ENCODE measurements around the gene TBRG1.
"Not testable (repeated sequence)": the region's sequence is repeated elsewhere in the genome, so short reads cannot be mapped to it uniquely, and the experiment has no call there.

TBRG1 gene, protein sequence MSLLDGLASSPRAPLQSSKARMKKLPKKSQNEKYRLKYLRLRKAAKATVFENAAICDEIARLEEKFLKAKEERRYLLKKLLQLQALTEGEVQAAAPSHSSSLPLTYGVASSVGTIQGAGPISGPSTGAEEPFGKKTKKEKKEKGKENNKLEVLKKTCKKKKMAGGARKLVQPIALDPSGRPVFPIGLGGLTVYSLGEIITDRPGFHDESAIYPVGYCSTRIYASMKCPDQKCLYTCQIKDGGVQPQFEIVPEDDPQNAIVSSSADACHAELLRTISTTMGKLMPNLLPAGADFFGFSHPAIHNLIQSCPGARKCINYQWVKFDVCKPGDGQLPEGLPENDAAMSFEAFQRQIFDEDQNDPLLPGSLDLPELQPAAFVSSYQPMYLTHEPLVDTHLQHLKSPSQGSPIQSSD

GRCh38 chr11:124622531-124623451 is at the start of gene TBRG1:
Gene TBRG1, plus strand, starts transcription at chr11:124622864. Its CDS starts 220 bp downstream, at chr11:124623084.
- FAIRE-seq, result no peak
- peak; percentile 85 for DNase-seq (ENCODE audit: low spot score)

- DNase-seq (ENCODE audit: low spot score) (no peak), FAIRE-seq (no peak)
Measured at GRCh38 chr11:124577716-124578427, 44.8 kb upstream of the TBRG1 start.

DNA sequence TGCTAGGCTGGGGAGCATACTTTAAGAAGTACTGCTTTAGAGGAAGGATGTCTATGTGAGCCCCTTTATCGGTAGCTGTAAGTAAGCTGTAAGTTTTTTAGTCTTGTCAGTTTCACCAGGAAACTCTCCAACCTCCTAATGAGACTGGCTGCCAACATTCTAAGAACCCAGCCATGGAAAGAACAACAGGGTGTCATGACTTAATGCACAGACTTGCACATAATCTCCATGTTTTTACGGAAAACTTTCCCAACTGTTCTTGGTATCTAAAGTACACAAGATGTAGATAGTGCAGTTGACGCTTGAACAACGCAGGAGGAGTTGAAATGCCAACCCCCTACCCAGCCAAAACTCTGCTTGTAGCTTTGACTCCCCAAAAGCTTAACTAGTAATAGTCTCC is 43.9 kb upstream of the TBRG1 start:
- DNase-seq (ENCODE audit: low spot score) (no peak), FAIRE-seq (no peak)

GRCh38 chr11:124581817-124582216 is 40.8 kb upstream of the TBRG1 start:
- DNase-seq (ENCODE audit: low spot score) (no peak), FAIRE-seq (no peak)

- DNase-seq (ENCODE audit: low spot score) (no peak), FAIRE-seq (no peak)
Measured at GRCh38 chr11:124582565-124582964, 40.1 kb upstream of the TBRG1 start.

GRCh38 chr11:124583781-124584180 is 38.9 kb upstream of the TBRG1 start:
- FAIRE-seq (no peak), DNase-seq (ENCODE audit: low spot score) (no peak)

DNA sequence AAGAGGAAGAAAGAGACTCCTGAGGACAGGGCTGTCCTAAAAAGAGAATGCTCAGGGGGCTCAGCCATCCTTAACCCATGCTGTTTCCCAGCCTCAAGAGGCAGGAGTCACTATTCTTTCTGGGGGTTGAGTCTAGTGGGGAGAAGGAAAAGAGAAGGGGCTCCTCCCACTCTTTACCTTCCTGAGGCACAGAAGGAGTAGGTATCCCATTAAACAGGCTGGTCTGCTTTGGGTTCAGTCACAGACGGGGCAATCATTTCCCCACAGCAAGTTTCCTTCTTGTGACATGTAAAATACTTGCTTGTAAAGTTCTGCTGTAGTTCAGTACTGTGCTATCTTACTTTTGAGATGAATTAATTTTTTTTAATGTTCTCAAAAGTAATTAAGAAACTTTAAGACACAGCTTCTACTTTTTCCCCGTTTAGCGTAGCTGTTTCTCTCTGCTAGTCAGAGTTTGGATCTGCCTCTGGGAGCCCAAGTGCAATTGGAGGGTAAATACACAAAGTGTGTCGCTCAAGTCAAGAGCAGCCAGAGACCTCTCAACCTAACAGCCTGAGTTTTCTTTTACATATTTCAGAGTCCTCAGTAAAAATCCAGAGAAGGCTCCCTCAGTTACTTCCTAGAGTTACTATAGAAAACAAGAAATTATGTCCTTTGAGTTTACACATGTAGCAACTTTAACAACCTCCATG is 37.8 kb upstream of the TBRG1 start:
- no peak for FAIRE-seq
- DNase-seq (ENCODE audit: low spot score), result no peak

DNA sequence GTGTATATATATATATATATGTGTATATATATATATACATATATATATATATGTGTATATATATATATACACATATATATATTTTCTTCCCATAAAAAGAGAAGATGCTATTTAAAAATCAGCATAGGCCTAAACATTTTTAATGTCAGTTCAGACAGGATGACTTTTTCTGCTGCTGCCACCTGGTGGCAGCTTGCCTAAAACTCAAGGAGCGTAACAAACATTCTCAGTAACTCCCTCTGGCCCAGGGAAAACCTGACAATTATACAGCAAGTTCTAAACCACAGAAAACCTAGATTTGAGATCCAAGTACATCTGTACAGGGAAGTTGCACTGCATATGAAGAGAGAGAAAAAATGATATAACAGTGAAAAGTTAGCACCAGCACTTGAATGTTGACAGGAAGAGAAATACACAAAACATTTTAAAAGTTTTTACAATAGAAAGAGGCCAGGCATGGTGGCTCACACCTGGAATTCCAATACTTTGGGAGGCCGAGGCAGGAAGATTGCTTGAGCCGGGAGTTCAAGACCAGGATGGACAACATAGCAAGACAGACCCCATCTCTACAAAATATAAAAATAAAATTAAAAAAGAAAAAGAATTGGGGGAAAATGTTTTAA is 36.3 kb upstream of the TBRG1 start:
- peak; percentile 35 for DNase-seq (ENCODE audit: low spot score)
- no peak for FAIRE-seq

DNA sequence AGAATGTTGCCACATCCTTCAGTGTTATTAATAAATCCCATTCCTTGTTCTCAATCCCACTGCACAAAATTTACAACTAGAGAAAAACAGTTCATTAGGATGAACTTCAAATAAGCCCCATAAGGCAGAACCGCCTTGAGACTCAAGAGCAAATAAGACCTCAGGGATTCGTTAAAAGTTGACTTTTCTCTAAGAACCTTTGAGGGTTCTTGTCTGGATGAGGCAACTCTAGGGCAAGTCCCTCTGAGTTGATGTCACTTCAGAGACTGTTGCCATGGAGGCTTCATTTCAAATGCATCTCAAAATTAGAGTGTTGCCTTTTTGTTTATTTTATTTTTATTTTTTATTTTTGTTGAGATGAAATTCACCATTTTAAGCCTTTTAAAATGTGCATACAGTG is 31.2 kb upstream of the TBRG1 start:
- DNase-seq (ENCODE audit: low spot score) (no peak), FAIRE-seq (no peak)

GRCh38 chr11:124592627-124593026 is 30.0 kb upstream of the TBRG1 start:
- DNase-seq (ENCODE audit: low spot score) (no peak), FAIRE-seq (no peak)

GRCh38 chr11:124595302-124595701 is 27.4 kb upstream of the TBRG1 start:
- FAIRE-seq (no peak), DNase-seq (ENCODE audit: low spot score) (no peak)

DNA sequence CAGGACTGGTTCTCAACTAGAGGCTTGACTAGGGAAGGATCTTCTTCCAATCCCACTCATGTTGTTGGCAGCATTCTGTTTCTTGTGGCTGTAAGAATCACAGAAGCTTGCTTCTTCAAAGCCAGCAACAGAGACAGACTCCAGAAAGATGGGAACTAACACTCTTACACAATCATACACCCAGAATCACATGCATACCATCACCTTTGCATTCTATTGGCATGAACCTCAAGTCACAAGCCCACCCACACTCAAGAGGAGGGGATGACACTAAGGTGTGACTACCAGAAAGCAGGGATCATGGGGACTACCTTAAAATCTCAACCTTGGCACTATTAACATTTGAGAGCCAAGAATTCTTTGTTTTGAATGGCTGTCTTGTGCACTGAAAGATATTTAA is 25.0 kb upstream of the TBRG1 start:
- no peak for DNase-seq (ENCODE audit: low spot score)
- FAIRE-seq, result no peak

DNA sequence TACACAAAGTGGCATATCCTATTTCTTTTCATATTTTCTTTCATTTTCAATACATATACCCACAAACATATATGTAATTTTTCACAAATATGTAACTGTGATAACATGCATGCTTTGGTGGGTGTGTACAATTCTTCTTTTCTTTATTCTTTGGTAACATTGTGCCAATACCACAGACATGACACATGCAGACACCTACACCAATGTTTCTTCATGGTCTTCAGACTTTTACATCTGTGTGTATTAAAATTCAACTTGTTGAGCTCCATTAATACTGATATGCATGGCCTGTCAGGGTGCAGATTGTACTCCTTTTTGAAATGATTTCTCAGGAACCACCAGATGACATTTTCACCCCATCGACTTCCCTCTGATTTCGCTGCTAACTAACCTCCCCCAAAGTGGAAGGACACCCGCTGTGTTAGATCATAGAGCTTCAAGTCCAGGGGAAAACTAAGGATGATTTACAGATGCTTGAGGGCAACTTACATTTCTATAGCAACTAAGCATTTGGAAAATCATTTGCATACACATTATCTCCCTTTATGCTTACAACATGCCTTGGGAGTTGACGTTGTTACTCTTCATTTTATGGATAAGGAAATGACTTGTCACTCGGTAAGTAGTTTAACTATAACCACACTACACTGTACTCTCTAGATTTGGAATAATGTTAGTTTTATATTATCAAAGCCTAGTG is 21.9 kb upstream of the TBRG1 start:
- FAIRE-seq, result no peak
- no peak for DNase-seq (ENCODE audit: low spot score)

DNA sequence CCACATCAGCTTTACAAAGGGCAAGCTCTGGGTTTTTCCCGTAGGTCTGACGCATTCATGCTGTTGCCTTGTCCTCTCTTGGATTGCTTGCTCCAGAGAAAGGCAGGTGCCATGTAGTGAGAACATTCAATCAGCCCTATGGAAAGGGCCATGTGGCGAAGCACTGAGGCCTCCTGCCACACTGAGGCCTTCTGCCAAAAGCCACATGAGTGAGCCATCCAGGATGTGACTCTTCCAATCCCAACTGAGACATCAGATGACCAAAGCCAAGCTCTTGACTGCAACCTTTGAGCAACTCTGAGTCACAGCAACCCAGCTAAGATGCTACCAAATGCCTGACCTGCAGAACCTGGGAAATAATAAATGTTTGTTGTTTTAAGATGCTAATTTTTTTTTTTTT is 20.5 kb upstream of the TBRG1 start:
- FAIRE-seq (no peak), DNase-seq (ENCODE audit: low spot score) (peak; percentile 9)

DNA sequence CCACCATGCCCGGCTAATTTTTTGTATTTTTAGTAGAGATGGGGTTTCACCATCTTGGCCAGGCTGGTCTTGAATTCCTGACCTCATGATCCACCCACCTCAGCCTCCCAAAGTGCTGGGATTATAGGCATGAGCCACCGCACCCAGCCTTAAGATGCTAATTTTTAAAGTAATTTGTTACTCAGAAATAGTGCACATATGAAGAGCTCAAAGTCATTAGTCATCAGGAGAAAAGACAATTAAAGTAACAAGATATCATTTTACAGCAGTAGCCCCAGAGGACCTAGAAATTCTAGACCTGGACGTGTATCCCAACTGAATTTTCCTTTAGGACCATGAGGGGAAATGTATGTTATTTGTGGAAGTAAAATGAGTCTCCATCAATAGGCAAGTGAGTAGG is 19.9 kb upstream of the TBRG1 start:
- FAIRE-seq; DNase-seq (ENCODE audit: low spot score): not testable (repeated sequence)

DNA sequence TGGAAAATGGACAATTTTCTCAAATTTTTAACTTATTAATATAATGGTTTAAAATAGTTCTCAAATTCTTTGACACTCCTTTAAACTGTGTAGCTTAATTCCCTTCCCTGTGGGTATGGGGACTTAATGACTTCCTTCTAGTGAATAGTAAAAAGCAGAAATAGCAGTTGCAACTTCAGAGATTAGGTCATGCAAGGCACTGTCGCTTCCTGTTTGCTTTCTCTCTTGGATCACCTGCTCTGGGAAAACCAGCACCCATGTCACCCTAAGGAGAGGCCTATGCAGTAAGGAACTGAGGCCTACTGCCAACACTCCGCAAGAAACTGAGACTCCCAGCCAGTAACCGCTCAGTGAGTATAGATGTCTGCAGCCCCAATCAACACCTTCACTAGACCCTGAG is 16.9 kb upstream of the TBRG1 start:
- FAIRE-seq (no peak), DNase-seq (ENCODE audit: low spot score) (no peak)

- DNase-seq (ENCODE audit: low spot score) (no peak), FAIRE-seq (no peak)
Measured at GRCh38 chr11:124608147-124608546, 14.5 kb upstream of the TBRG1 start.

DNA sequence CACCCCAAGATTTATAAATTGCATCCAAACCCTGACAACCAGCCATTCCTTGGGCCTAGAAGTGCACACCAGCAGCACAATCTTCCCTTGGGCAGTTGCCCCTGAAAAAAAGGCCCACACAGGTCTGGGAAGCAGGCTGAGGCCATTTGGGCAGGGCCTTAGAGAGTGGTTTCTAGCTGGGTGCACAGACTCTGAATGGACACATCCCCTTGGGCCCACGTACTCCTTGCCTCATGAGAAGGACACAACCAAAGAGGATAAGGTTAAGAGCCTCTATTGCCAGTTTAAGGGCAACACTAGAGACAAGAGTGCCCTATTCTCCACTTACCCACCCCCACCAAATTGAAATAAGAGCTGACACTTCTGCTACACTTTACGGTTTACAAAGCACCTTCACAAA is 12.4 kb upstream of the TBRG1 start:
- no peak for FAIRE-seq
- no peak for DNase-seq (ENCODE audit: low spot score)

DNA sequence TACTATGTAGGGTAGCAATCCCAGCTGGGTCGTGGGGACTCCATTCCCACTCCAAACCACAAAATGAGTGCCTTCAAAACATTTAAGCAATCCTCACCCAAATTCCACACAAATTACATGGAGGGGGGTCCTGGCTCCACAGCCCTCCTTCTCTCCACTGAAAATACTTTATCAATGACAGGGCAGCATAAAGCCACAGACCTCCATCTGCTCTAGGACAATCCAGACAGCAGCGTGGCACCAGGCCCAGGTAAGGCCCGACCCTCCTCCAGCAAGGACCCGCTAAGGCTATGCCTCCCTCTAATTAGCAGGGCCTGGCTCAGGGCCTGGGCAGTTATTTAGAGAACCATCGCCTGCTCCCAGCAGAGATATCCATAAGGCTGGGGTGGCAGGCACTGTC is 11.6 kb upstream of the TBRG1 start, which contains the start of gene PANX3:
PANX3 (plus strand) TSS at position 365 of the 400 bp plus-strand sequence. CDS start 129 bp downstream, outside the sequence.
- DNase-seq (ENCODE audit: low spot score) (no peak), FAIRE-seq (no peak)

DNA sequence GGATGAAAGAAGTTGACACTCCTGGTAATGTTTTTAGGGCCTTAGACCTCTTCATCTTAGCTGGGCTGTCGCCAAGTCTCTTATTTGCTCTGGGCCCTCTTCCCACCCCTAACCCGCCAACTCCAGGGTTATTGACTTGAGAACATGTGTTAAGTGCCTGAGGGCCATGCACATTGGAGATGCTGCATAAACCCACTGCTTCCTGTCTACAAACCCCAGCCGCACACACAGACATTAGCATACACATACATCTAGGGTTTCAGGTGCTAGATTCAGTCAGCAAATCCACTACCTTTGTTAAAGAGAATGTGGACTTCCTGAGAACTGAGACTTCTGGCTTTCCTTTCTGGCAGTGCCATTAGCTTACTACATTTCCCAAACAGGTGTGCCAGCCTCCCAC is 10.6 kb upstream of the TBRG1 start:
- no peak for DNase-seq (ENCODE audit: low spot score)
- no peak for FAIRE-seq
